22Rv1 (cell line): ENCODE data around the gene GLI2.

ENCODE experiments used
- H3K27ac ChIP-seq: fragments of 450-650 bp; 2 replicates; pipeline ENCODE4 v1.5.1; 2017
- ZFX ChIP-seq: fragments of 450-650 bp; IDR thresholded peaks from 2 replicates; pipeline ENCODE4 v1.6.1; 2017; ENCODE audit warnings: antibody characterized with exemption, borderline replicate concordance
- TF ChIP-seq, protein P1 (sequence below): fragments of 450-650 bp; IDR thresholded peaks from 2 replicates; pipeline ENCODE4 v1.5.1; 2017; ENCODE audit warnings: mild to moderate bottlenecking

Gene GLI2

DNA sequence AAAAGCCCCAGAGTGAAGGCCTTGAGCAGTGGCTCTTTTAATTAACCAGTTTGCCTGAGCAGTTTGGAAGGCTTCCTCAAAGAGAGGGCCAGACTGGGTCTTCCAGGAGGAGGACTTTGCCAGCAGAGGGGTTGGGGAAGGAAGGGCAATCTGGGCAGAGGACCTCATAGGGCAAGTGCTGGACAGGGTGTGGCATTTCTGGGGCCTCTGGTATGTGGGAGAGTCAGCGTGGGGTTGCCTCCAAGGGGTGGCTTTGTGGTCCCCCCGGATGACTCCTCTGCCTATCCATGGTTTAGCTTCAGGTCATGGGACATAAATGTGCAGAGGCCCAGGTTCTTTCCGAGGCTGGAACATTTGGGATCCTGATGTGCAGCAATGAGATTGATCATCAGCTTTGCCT, 12.6 kb downstream of the GLI2 start:
- TF ChIP-seq, protein P1, sequence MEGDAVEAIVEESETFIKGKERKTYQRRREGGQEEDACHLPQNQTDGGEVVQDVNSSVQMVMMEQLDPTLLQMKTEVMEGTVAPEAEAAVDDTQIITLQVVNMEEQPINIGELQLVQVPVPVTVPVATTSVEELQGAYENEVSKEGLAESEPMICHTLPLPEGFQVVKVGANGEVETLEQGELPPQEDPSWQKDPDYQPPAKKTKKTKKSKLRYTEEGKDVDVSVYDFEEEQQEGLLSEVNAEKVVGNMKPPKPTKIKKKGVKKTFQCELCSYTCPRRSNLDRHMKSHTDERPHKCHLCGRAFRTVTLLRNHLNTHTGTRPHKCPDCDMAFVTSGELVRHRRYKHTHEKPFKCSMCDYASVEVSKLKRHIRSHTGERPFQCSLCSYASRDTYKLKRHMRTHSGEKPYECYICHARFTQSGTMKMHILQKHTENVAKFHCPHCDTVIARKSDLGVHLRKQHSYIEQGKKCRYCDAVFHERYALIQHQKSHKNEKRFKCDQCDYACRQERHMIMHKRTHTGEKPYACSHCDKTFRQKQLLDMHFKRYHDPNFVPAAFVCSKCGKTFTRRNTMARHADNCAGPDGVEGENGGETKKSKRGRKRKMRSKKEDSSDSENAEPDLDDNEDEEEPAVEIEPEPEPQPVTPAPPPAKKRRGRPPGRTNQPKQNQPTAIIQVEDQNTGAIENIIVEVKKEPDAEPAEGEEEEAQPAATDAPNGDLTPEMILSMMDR = no peak
- TF ChIP-seq ZFX = no peak
- no peak overlapping the region for H3K27ac ChIP-seq

DNA sequence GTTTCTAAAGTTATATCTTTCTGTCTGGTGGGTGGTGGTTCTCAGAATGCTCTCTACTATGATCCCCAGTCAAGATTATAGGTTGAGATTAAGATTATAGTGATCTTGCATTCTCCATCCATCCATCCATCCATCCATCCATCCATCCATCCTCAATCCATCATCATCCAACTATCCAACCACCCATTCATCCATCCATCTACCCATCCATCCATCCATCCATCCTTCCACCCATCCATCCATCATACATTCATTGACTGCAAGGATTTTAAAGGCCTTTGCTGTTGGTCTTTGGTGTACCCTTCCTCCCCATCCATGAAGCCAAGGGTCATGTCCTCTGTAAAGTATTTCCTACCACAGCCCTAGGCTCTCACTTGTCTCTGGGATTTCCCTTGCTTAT, 13.1 kb downstream of the GLI2 start:
- H3K27ac ChIP-seq = no peak overlapping the region

DNA sequence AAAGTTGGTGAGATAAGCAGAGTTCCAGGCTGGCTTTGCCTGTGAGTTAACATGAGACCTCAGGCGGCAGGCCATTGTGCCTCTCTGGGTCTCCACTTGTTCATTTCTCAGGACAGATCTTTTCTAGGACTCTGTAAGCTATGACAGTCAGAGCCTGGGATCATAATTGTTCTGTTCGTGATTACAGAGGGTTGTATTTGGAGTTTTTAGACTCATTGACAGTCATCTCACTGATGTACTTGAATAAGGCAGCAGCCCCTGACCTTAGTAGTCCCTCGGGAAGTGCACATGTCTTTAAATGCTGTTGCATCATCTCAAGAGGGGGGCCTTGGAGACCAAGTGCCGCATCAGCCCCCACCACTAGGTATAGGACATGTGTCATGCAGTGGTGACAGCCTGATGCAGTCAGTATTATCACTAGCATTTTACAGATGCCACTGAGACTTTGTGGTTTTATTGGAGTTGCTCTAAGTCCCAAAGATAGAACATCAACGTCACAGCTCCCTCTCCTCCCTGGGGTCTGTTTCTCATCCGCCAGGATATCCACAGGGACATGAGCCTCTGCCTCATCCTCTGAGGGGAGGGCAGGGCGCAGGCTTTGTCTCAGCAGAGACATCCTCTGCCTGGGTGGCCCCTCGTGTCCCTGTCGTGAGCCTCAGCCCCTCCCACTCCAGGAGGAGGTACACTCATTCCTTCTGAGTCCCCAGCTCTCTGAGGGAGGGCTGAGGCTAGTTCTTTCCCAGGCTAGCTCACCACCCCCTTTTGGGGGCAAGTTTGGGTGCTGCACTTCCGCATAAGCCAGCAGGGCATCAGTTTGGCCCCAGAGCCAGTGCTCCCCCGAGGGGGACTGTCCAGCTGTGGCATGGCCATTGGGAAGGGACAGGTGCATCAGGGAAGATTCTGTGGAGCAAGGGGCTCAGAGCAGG, 14.1 kb downstream of the GLI2 start:
- TF ChIP-seq ZFX = no peak
- TF ChIP-seq, protein P1 = no peak
- no peak overlapping the region for H3K27ac ChIP-seq

More for the DNA sequence above, 13.1 kb downstream of the GLI2 start:
- TF ChIP-seq, protein P1 = no peak
- TF ChIP-seq ZFX = no peak

DNA sequence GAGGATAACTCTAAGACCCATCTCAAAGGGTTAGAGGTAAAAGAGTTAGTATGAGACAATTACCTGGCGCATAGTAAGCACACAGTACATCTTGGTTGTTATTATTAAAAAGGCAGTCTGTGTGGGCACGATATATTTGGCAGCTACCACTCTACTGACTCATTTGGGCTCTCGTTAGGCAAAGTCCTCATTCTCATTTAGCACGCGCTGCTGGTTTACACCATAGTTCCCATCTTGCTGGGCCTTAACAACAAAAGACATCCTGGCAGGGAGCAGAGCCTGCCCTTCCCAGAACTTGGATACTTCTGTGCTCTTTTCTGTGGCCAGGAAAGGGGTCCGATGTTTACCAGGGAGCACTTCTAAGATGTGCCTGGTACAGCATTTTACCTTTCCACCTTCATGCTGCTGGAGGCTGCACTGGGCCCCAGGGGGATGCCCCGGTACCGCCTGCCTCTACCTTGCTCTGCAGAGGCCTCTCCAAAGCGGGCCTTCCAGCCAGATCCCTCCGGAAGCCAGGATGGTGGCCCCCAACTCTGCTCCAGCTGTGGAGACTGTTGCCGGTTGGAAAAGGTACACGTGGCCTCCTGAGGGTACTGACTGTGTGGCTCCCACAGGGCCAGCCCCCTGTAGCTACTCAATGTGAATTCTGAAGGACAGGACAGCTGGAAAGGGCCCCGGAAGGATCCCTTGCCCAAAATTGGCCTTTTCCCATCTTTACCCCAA, 15.0 kb downstream of the GLI2 start:
- H3K27ac ChIP-seq = no peak overlapping the region

DNA sequence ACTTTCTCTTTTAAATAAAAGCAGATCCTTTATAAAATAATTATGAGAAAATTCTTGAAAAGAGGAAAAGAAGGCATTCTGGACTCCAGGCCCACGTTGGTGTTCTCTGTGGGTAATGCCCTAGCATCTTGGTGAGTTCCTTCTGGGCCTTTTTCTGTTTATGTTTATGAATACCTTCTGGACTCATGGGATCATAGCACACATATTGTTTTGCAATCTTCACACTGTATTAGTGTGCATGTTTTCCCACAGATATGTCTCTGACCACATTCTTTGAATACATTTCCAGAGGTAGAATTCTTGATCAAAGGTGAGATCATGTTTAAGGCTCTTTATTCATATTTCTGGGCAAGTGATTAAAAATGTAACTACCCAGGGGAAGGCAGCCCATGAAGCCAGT, 15.9 kb downstream of the GLI2 start:
- no peak overlapping the region for H3K27ac ChIP-seq

More for the DNA sequence above, 15.0 kb downstream of the GLI2 start:
- TF ChIP-seq ZFX = no peak
- TF ChIP-seq, protein P1 = no peak

DNA sequence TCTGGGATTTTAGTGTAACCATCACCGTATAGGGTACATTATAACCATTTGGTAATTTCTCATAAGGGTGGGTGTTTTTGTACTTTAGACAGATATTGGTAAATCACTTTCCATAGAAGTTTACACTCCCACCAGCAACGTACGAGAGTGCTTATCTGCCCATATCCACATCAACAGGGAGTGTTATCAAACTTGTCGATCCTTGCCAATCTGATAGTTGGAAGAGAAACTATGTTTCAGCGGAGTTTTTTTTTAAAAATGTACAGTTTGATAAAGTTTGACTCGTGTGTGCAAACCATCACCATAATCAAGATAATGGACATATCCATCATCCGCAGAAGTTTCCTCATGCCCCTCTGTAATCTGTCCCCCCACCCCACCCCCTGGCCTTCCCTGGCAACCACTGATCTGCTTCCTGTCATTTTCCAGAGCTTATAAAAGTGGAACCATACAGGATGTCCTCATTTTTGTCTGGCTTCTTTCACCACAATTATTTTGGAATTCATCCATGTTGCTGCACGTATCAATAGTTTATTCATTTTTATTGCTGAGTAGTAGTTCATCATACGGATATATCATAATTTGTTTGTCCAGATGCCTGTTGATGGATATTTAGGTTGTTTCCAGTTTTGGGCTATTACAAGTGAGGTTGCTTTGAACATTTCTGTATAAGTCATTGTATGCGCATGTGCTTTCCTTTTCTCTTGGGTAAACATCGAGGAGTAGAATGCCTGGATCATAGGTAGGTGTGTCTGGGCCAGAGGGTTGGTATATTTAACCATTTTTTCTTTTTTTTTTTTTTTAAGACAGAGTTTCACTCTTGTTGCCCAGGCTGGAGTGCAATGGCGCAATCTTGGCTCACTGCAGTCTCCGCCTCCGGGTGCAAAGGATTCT, 18.6 kb downstream of the GLI2 start:
- TF ChIP-seq, protein P1 = no peak
- no peak for TF ChIP-seq ZFX

More for the DNA sequence above, 15.9 kb downstream of the GLI2 start:
- TF ChIP-seq ZFX = no peak
- TF ChIP-seq, protein P1 = no peak

More for the DNA sequence above, 18.6 kb downstream of the GLI2 start:
- no peak overlapping the region for H3K27ac ChIP-seq
